H7 (cell line): ENCODE results near the gene NBPF6. TPM values are rescaled to one million over a fixed set of nuclear protein-coding genes. Genes with fewer than 3 reads are reported as not detected.
"Not testable (repeated sequence)": the region's sequence is repeated elsewhere in the genome, so short reads cannot be mapped to it uniquely, and the experiment has no call there.

Experiments
- DNase-seq: peaks from one replicate; pipeline ENCODE4 v3.0.0; 2012
- H3K27me3 ChIP-seq: 2 replicates; pipeline ENCODE4 v1.6.0; 2011; ENCODE audit warnings: mild to moderate bottlenecking, low read length; ENCODE audit not compliant: control insufficient read depth, insufficient read depth
- H3K36me3 ChIP-seq: replicated peaks from 2 replicates; pipeline ENCODE4 v1.5.1; 2011; ENCODE audit warnings: low read length; ENCODE audit not compliant: control insufficient read depth, insufficient read depth
- H3K4me3 ChIP-seq: 2 replicates; pipeline ENCODE4 v1.5.1; 2011; ENCODE audit warnings: low read depth, mild to moderate bottlenecking, control low read depth, low read length, moderate library complexity; ENCODE audit not compliant: insufficient read depth
- total RNA-seq: library from RNA; depleted of rRNA; stranded (reverse); fragments of >200 nt; shearing (Covaris generic); gene quantifications from 2 replicates; pipeline ENCODE4 v1.2.3, GENCODE V29; 2014; rRNA removed

NBPF6 gene
- total RNA-seq, 1 experiment from 2014 or later, result not detected

DNA sequence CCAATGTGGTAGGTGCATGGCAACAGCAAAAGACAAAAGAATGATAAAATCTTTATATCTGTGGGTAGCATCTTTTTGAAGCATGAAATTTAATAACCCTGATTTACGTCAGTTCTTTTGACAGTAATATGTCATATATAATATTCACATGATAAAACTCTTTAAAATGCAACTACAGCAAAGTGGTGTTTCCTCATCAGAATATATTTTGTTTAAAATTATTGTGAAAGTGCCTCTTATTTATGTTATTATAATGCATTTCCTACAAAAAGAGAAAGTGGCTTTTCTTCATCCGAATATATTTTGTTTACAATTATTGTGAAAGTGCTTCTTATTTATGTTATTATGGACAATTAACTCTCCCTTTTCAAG, 62.9 kb downstream of the NBPF6 start:
- Histone ChIP-seq H3K27me3 (no peaks in the 10 kb centered on the region), H3K4me3 (no peak overlapping the region), H3K36me3 (no peaks in the 10 kb centered on the region)
- no peak for DNase-seq

DNA sequence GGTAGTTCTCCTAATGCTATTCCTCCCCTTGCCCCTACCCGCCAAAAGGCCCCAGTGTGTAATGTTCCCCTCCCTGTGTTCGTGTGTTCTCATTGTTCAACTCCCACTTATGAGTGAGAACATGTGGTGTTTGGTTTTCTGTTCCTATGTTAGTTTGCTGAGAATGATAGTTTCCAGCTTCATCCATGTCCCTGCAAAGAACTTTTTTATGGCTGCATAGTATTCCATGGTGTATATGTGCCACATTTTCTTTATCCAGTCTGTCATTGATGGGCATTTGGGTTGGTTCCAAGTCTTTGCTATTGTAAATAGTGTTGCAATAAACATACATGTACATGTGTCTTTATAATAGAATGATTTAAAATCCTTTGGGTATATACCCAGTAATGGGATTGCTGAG, 63.8 kb downstream of the NBPF6 start:
- not testable (repeated sequence) for DNase-seq, H3K27me3 ChIP-seq, H3K4me3 ChIP-seq, H3K36me3 ChIP-seq

- H3K27me3 ChIP-seq, DNase-seq, H3K4me3 ChIP-seq, H3K36me3 ChIP-seq: not testable (repeated sequence)
Observed at GRCh38 chr1:108517301-108517897, 67.3 kb downstream of the NBPF6 start.

Other genes starting within 250 kb of the NBPF6 start
- 58.3 and 70.6 TPM in 2 replicates for gene SLC25A24, start 250.0 kb upstream of the NBPF6 start, total RNA-seq
- not detected in 2 replicates for gene NBPF4, start 206.3 kb upstream of the NBPF6 start, total RNA-seq
- 25.1 and 39.6 TPM in 2 replicates for gene EEIG2, start 109.8 kb downstream of the NBPF6 start, total RNA-seq
- gene HENMT1, start 210.8 kb downstream of the NBPF6 start, total RNA-seq, result 17.5 and 18.0 TPM in 2 replicates
- 31.9 and 41.3 TPM in 2 replicates for gene PRPF38B, start 242.0 kb downstream of the NBPF6 start, total RNA-seq